K562 (cell line): ENCODE measurements around the gene SS18L1. TPM values are rescaled to one million over a fixed set of nuclear protein-coding genes. Genes with fewer than 3 reads are reported as not detected.
A peak's percentile ranks its signal among the peaks of the same experiment; 100 is the strongest.

Experiments
- CHD7 ChIP-seq: fragments of 200-600 bp; sonication (generic); IDR thresholded peaks from one replicate; pipeline ENCODE4 v1.6.1; 2012; ENCODE audit warnings: mild to moderate bottlenecking, low read depth, low read length, inconsistent platforms
- HMG20A ChIP-seq: fragments of 450-650 bp; formaldehyde crosslinking; conservative IDR thresholded peaks from 2 replicates; pipeline ENCODE4 v1.4.0; 2020; ENCODE audit warnings: mild to moderate bottlenecking, mixed read lengths
- POLR2AphosphoS2 ChIP-seq: IDR thresholded peaks from 2 replicates; pipeline ENCODE4 v1.6.1; 2012; ENCODE audit warnings: low read length, improper control_type of control experiment
- POLR3A ChIP-seq: IDR thresholded peaks from 2 replicates; pipeline ENCODE4 v1.6.1; 2011; ENCODE audit warnings: borderline replicate concordance, mild to moderate bottlenecking, moderate library complexity; ENCODE audit not compliant: insufficient read length, insufficient read depth; ENCODE audit errors: extremely low read depth
- RBM22 ChIP-seq: fragments of 200-400 bp; formaldehyde crosslinking; IDR thresholded peaks from 2 replicates; pipeline ENCODE4 v1.6.1; 2018; ENCODE audit warnings: low read length, low read depth; ENCODE audit not compliant: poor library complexity, severe bottlenecking
- ZBTB11 ChIP-seq, 3 experiments: fragments of 200-800 bp in 1 of 3; fragments of 250-450 bp in 1 of 3; fragments of 450-650 bp in 1 of 3; sonication (Bioruptor Pico) in 1 of 3; sonication (Bioruptor generic) in 1 of 3; formaldehyde crosslinking in 1 of 3; IDR thresholded peaks; 2 replicates each; pipeline versions ENCODE4 v1.6.1 to v1.8.0; 2016 to 2022; ENCODE audit warnings: mild to moderate bottlenecking in 2 of 3, missing genetic modification characterization in 2 of 3, missing compliant biosample characterization in 1 of 3, moderate library complexity in 1 of 3
- ZNF644 ChIP-seq: fragments of 200-800 bp; sonication (Bioruptor generic); IDR thresholded peaks from 2 replicates; pipeline ENCODE4 v1.6.1; 2016; ENCODE audit warnings: low read depth, missing genetic modification characterization, missing compliant biosample characterization
- polyA plus RNA-seq, 8 experiments: library from polyadenylated mRNA; depleted of rRNA in 4 of 8; stranded (reverse) in 5 of 8; unstranded in 3 of 8; fragments of >200 nt; fragmentation: Nextera tagmentation in 2 of 8; fragmentation: Illumina TruSeq in 1 of 8; extraction: Ambion mirVana in 2 of 8; extraction: Trizol in 1 of 8; gene quantifications; 2 replicates each; pipeline versions ENCODE4 v1.2.1 to v1.2.3, GENCODE V29; 2011 to 2014; ENCODE audit warnings: inconsistent platforms in 1 of 8, missing spikeins in 1 of 8
- total RNA-seq, 7 experiments: library from RNA; depleted of rRNA in 6 of 7; stranded (reverse); fragments of >200 nt in 6 of 7; fragmentation: Illumina TruSeq in 2 of 7; extraction: Trizol in 2 of 7; gene quantifications; 2 replicates each; pipeline versions ENCODE4 v1.2.1 to v1.2.3, GENCODE V29; 2011 to 2021; ENCODE audit warnings: low replicate concordance in 1 of 7
- TF ChIP-seq, protein P1 (sequence below): fragments of 150-350 bp; conservative IDR thresholded peaks from 2 replicates; pipeline ENCODE4 v1.6.1; 2014; ENCODE audit warnings: low read length

SS18L1 gene
- total and polyA plus RNA-seq, 9 of the 15 experiments (the other 6 are each of a cell fraction or from before 2014, with no cell fraction given) = 2.7 to 28.3 (median 15.1) TPM

GRCh38 chr20:62138204-62138543, 5.4 kb upstream of the SS18L1 start (continued):
- TF ChIP-seq CHD7 = no peak
- TF ChIP-seq HMG20A (CRISPR knock-in tag) = no peak
- 0 out of 2 replicates have a peak, but pooled peaks have one; percentile 33 for TF ChIP-seq POLR2AphosphoS2
- TF ChIP-seq, protein P1, sequence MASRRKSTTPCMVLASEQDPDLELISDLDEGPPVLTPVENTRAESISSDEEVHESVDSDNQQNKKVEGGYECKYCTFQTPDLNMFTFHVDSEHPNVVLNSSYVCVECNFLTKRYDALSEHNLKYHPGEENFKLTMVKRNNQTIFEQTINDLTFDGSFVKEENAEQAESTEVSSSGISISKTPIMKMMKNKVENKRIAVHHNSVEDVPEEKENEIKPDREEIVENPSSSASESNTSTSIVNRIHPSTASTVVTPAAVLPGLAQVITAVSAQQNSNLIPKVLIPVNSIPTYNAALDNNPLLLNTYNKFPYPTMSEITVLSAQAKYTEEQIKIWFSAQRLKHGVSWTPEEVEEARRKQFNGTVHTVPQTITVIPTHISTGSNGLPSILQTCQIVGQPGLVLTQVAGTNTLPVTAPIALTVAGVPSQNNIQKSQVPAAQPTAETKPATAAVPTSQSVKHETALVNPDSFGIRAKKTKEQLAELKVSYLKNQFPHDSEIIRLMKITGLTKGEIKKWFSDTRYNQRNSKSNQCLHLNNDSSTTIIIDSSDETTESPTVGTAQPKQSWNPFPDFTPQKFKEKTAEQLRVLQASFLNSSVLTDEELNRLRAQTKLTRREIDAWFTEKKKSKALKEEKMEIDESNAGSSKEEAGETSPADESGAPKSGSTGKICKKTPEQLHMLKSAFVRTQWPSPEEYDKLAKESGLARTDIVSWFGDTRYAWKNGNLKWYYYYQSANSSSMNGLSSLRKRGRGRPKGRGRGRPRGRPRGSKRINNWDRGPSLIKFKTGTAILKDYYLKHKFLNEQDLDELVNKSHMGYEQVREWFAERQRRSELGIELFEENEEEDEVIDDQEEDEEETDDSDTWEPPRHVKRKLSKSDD = no peak
- no peak for TF ChIP-seq ZNF644 (tag)
- peak; percentile 30 for TF ChIP-seq RBM22
- no peak for TF ChIP-seq POLR3A
- no peak for TF ChIP-seq ZBTB11 (CRISPR knock-in tag; IDR thresholded peaks at IDR 0.05)
